ENCODE measurements around the gene KMT2B. TPM values are rescaled to one million over a fixed set of nuclear protein-coding genes. Genes with fewer than 3 reads are reported as not detected.
A peak's percentile ranks its signal among the peaks of the same experiment; 100 is the strongest.

The KMT2B gene
- total RNA-seq, 2 donors from 2014 or later: 74.0 to 76.1 TPM

DNA sequence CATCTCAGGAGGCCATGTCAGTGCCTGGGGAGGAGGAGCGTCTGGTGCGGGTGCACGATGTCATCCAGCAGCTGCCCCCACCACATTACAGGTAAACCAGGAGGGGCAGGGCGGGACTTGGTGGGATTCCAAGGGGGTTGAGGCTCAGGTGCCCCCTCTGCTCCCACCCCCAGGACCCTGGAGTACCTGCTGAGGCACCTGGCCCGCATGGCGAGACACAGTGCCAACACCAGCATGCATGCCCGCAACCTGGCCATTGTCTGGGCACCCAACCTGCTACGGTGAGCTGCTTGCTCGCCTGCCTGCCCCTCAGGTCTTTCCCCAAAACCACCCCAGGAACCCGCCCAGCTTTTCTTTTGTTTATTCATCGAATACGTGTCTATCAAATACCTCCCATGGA lies 64.8 kb downstream of the KMT2B start:
- Mint-ChIP-seq H3K27ac (peak overlapping the region; percentile 67), H3K36me3 (ENCODE audit: low read depth) (peaks cover 3% of the 10 kb centered on the region), H3K4me3 (no peak overlapping the region), H3K4me1 (peaks cover 10% of the 10 kb centered on the region), H3K27me3 (no peaks in the 10 kb centered on the region)
- no peak for DNase-seq
- H3K9me3 ChIP-seq (ENCODE audit: control insufficient read depth, low read length, poor library complexity, severe bottlenecking): no peaks in the 10 kb centered on the region
- ATAC-seq: no peak

DNA sequence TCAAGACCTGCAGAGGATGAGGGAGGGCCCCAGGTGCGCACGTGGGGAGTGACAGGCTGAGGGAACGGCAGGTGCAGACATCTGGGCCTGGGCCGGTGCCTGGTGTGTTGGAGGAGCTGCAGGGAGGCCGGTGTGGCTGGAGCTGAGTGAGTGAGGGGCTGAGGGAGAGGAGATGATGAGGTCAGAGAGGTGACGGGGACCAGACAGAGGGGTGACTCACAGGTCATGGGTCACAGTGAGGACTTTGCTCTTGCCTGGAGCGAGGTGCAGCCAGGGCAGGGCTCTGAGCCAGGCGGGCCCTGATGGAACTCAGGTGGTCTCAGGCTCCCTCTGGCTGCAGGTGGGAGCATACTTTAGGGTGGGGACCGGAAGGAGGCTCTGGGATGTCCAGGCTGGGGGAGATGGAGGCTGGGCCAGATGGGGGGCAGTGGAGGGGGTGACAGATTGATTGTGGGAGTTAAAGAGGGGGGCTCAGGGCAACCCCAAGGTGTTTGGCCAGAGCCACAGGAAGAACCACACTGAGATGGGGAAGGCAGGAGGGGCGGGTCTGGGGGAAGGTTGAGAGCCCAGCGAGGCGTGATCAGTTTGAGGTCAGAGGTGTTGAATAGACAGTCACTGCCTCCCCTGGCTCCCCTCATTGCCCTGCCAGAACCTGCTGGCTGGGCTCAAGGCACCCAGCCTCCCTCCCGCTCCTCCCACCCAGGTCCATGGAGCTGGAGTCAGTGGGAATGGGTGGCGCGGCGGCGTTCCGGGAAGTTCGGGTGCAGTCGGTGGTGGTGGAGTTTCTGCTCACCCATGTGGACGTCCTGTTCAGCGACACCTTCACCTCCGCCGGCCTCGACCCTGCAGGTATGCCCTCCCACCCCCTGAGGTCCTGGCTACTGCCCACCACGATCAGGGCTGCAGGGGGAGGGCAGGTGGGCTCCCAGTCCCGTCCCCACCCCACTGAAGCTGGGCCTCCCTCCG lies 65.9 kb downstream of the KMT2B start:
- Mint-ChIP-seq H3K4me3 (no peak overlapping the region), H3K27me3 (no peaks in the 10 kb centered on the region), H3K27ac (peak overlapping the region; percentile 67), H3K36me3 (ENCODE audit: low read depth) (peaks cover 3% of the 10 kb centered on the region), H3K4me1 (peaks cover 10% of the 10 kb centered on the region)
- DNase-seq (no peak), ATAC-seq (no peak)
- H3K9me3 ChIP-seq (ENCODE audit: control insufficient read depth, low read length, poor library complexity, severe bottlenecking): no peaks in the 10 kb centered on the region

DNA sequence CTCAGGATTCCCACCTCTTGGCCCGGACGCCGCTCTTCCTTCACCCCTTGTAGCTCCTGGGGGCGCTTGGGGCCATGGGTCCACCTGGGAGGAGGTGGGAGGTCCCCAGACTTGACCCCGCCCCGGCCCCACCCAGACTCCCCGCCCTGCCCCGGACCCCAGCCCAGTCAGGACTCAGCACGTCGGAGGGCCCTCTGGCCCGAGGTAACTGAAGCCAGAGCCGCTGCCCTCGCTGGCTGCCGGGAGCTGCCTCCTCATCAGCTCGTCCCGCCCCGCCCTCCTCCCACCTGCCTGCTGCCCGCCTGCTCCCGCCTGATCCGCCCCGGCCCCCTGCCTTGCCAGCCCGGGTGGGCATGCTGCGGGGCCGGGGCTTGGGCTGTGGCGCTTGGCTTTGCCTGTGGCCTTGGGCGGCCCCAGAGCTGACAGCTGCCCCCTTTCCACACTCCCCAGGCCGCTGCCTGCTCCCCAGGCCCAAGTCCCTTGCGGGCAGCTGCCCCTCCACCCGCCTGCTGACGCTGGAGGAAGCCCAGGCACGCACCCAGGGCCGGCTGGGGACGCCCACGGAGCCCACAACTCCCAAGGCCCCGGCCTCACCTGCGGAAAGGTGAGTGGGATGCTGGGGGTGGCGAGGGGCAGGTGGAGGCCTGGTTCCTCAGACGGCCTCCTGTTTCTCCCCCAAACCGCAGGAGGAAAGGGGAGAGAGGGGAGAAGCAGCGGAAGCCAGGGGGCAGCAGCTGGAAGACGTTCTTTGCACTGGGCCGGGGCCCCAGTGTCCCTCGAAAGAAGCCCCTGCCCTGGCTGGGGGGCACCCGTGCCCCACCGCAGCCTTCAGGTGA lies 66.9 kb downstream of the KMT2B start:
- Mint-ChIP-seq H3K27me3 (no peaks in the 10 kb centered on the region), H3K36me3 (ENCODE audit: low read depth) (peaks cover 3% of the 10 kb centered on the region), H3K27ac (no peak overlapping the region), H3K4me3 (no peak overlapping the region), H3K4me1 (peaks cover 8% of the 10 kb centered on the region)
- ATAC-seq (no peak), DNase-seq (no peak)
- no peaks in the 10 kb centered on the region for H3K9me3 ChIP-seq (ENCODE audit: control insufficient read depth, low read length, poor library complexity, severe bottlenecking)

DNA sequence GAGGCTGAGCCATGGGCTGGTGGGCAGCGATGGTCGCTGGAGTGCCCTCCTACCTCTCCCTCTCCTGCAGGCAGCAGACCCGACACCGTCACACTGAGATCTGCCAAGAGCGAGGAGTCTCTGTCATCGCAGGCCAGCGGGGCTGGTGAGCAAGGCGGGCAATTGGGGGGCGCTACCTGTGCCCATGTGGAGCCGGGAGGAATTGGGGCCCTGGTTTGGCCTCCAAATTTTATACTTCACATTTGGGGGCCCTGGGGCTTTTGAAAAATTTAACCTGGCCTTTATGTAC lies 67.5 kb downstream of the KMT2B start:
- ATAC-seq: no peak
- Mint-ChIP-seq H3K4me3 (no peak overlapping the region), H3K27me3 (no peaks in the 10 kb centered on the region), H3K36me3 (ENCODE audit: low read depth) (peaks cover 3% of the 10 kb centered on the region), H3K27ac (no peak overlapping the region), H3K4me1 (peaks cover 8% of the 10 kb centered on the region)
- H3K9me3 ChIP-seq (ENCODE audit: control insufficient read depth, low read length, poor library complexity, severe bottlenecking): no peaks in the 10 kb centered on the region
- no peak for DNase-seq

DNA sequence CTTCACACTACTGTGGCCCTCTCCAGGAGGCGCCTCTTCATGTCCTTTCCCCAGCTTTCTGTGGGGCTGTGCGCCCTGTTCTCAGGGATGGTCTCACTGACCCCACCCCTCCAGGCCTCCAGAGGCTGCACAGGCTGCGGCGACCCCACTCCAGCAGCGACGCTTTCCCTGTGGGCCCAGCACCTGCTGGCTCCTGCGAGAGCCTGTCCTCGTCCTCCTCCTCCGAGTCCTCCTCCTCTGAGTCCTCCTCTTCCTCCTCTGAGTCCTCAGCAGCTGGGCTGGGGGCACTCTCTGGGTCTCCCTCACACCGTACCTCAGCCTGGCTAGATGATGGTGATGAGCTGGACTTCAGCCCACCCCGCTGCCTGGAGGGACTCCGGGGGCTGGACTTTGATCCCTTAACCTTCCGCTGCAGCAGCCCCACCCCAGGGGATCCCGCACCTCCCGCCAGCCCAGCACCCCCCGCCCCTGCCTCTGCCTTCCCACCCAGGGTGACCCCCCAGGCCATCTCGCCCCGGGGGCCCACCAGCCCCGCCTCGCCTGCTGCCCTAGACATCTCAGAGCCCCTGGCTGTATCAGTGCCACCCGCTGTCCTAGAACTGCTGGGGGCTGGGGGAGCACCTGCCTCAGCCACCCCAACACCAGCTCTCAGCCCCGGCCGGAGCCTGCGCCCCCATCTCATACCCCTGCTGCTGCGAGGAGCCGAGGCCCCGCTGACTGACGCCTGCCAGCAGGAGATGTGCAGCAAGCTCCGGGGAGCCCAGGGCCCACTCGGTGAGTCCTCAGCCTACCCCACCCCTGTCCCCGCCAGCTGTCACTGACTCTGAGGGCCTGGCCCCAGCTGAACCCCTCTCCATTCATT lies 68.7 kb downstream of the KMT2B start:
- Mint-ChIP-seq H3K36me3 (ENCODE audit: low read depth) (no peaks in the 10 kb centered on the region), H3K4me3 (no peak overlapping the region), H3K27me3 (no peaks in the 10 kb centered on the region), H3K27ac (no peak overlapping the region), H3K4me1 (peaks cover 6% of the 10 kb centered on the region)
- ATAC-seq (no peak), DNase-seq (no peak)
- no peaks in the 10 kb centered on the region for H3K9me3 ChIP-seq (ENCODE audit: control insufficient read depth, low read length, poor library complexity, severe bottlenecking)

DNA sequence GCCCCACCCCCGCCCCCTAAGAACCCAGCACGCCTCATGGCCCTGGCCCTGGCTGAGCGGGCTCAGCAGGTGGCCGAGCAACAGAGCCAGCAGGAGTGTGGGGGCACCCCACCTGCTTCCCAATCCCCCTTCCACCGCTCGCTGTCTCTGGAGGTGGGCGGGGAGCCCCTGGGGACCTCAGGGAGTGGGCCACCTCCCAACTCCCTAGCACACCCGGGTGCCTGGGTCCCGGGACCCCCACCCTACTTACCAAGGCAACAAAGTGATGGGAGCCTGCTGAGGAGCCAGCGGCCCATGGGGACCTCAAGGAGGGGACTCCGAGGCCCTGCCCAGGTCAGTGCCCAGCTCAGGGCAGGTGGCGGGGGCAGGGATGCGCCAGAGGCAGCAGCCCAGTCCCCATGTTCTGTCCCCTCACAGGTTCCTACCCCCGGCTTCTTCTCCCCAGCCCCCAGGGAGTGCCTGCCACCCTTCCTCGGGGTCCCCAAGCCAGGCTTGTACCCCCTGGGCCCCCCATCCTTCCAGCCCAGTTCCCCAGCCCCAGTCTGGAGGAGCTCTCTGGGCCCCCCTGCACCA lies 69.5 kb downstream of the KMT2B start:
- Mint-ChIP-seq H3K4me3 (no peak overlapping the region), H3K4me1 (peaks cover 6% of the 10 kb centered on the region), H3K36me3 (ENCODE audit: low read depth) (no peaks in the 10 kb centered on the region), H3K27ac (no peak overlapping the region), H3K27me3 (peaks cover 2% of the 10 kb centered on the region)
- DNase-seq: no peak
- no peaks in the 10 kb centered on the region for H3K9me3 ChIP-seq (ENCODE audit: control insufficient read depth, low read length, poor library complexity, severe bottlenecking)
- ATAC-seq: no peak

Other genes starting within 250 kb of the KMT2B start
- not detected for gene KRTDAP, start 227.5 kb upstream of the KMT2B start, total RNA-seq
- gene DMKN, start 204.4 kb upstream of the KMT2B start, total RNA-seq: not detected
- not detected for gene SBSN, start 189.7 kb upstream of the KMT2B start, total RNA-seq
- gene GAPDHS, start 184.5 kb upstream of the KMT2B start, total RNA-seq: not detected
- 10 to 100 TPM; 30.5 to 37.0 TPM for gene TMEM147, start 172.4 kb upstream of the KMT2B start, total RNA-seq
- not detected for gene ATP4A, start 154.3 kb upstream of the KMT2B start, total RNA-seq
- not detected for gene PMIS2, start 131.8 kb upstream of the KMT2B start, total RNA-seq
- gene HAUS5, start 105.3 kb upstream of the KMT2B start, total RNA-seq: 10 to 100 TPM; 24.0 to 27.0 TPM
- gene RBM42, start 89.0 kb upstream of the KMT2B start, total RNA-seq: 10 to 100 TPM; 39.6 to 40.8 TPM
- under 1 TPM; 0.50 to 0.52 TPM for gene ETV2, start 76.3 kb upstream of the KMT2B start, total RNA-seq
- gene COX6B1, start 69.7 kb upstream of the KMT2B start, total RNA-seq: 100 to 1,000 TPM; 194 to 206 TPM
- under 1 TPM in 1 of 2 donors, not detected in 1; 0.44 TPM for gene UPK1A, start 51.5 kb upstream of the KMT2B start, total RNA-seq
- 1 to 10 TPM; 3.4 to 5.0 TPM for gene ZBTB32, start 13.4 kb upstream of the KMT2B start, total RNA-seq
- gene IGFLR1, start 24.4 kb downstream of the KMT2B start, total RNA-seq: 10 to 100 TPM; 48.1 to 59.0 TPM
- 10 to 100 TPM; 48.1 to 68.2 TPM for gene U2AF1L4, start 27.4 kb downstream of the KMT2B start, total RNA-seq
- 10 to 100 TPM; 21.2 to 24.9 TPM for gene PSENEN, start 27.6 kb downstream of the KMT2B start, total RNA-seq
- 10 to 100 TPM; 12.6 to 13.6 TPM for gene LIN37, start 30.6 kb downstream of the KMT2B start, total RNA-seq
- not detected for gene HSPB6, start 39.0 kb downstream of the KMT2B start, total RNA-seq
- gene PROSER3, start 40.2 kb downstream of the KMT2B start, total RNA-seq: 10 to 100 TPM; 36.2 to 36.6 TPM
- gene ARHGAP33, start 57.6 kb downstream of the KMT2B start, total RNA-seq: 10 to 100 TPM; 16.4 to 20.5 TPM
- gene PRODH2, start 94.8 kb downstream of the KMT2B start, total RNA-seq: not detected
- gene NPHS1, start 134.5 kb downstream of the KMT2B start, total RNA-seq: not detected
- not detected for gene KIRREL2, start 138.9 kb downstream of the KMT2B start, total RNA-seq
- not detected for gene APLP1, start 150.6 kb downstream of the KMT2B start, total RNA-seq
- gene NFKBID, start 182.5 kb downstream of the KMT2B start, total RNA-seq: 100 to 1,000 TPM; 128 to 140 TPM
- gene HCST, start 184.5 kb downstream of the KMT2B start, total RNA-seq: 10 to 100 TPM; 63.0 to 73.7 TPM
- 10 to 100 TPM in 1 of 2 donors, 1 to 10 TPM in 1; 5.9 to 16.7 TPM for gene TYROBP, start 190.3 kb downstream of the KMT2B start, total RNA-seq
- 1 to 10 TPM; 6.8 to 8.7 TPM for gene LRFN3, start 218.4 kb downstream of the KMT2B start, total RNA-seq

All from T-helper 17 cell (primary cell).